ENCODE results near the gene CYFIP2. TPM values are rescaled to one million over a fixed set of nuclear protein-coding genes. Genes with fewer than 3 reads are reported as not detected.

Gene CYFIP2
- total RNA-seq, 1 donor from 2014 or later: 27.7 TPM

DNA sequence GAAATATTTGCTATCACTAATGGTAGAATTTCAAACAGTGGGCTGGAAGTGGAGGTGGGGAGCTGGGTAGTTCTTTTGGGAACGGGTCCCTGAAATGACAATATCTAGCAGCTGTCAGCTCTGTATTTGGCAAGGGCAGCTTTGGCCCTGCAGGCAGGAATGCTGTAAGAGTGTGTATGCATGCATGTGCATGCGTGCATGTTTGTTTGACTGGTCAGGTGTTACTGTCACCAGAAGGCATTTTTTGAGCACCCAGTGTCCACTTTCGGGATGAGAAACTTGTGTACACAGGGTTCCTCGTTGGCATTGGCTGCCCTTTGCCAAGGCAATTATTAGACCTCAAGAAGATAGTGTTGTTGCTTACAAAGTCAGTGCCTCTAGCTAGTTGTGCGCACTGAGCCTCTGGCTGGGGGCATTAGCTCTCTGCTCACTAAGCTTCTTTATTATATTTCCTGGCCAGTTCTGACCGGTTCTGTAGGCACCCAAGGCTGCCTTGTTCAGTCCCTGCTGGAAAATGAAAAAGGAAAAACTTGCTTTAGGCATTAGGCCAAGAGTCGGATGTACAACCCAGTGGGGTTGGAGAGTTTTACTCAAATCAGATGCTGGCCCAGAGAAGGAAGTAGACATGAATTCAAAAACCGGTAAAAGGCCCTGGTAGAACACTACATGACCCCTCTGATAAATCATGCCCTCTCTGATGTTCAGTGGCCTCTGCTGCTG, 2.0 kb downstream of the CYFIP2 start:
- no peaks in the 10 kb centered on the region for H3K27me3 ChIP-seq
- H3K4me1 ChIP-seq: peaks cover 18% of the 10 kb centered on the region
- no peaks in the 10 kb centered on the region for H3K36me3 ChIP-seq
- no peak overlapping the region for H3K4me3 ChIP-seq
- intact Hi-C loops (cut with DNase I): no loop called here
- no peaks in the 10 kb centered on the region for H3K9me3 ChIP-seq
- TF ChIP-seq CTCF (IDR thresholded peaks at IDR 0.05): no peak
- no peak for TF ChIP-seq POLR2AphosphoS5 (IDR thresholded peaks at IDR 0.05; ENCODE audit: insufficient read depth in 1 of 2, low read depth in 1 of 2)
- no peak for TF ChIP-seq POLR2A (IDR thresholded peaks at IDR 0.05)
- no peak overlapping the region for H3K27ac ChIP-seq
- no peak for DNase-seq (ENCODE audit: extremely low spot score in 2 of 2)

- H3K4me1 ChIP-seq: peaks cover 18% of the 10 kb centered on the region
- no peak overlapping the region for H3K27ac ChIP-seq
- no peaks in the 10 kb centered on the region for H3K9me3 ChIP-seq
- TF ChIP-seq POLR2AphosphoS5 (IDR thresholded peaks at IDR 0.05; ENCODE audit: insufficient read depth in 1 of 2, low read depth in 1 of 2): no peak
- no peaks in the 10 kb centered on the region for H3K27me3 ChIP-seq
- intact Hi-C loops (cut with DNase I): no loop called here
- no peak for DNase-seq (ENCODE audit: extremely low spot score in 2 of 2)
- H3K36me3 ChIP-seq: no peaks in the 10 kb centered on the region
- H3K4me3 ChIP-seq: no peak overlapping the region
Measured at GRCh38 chr5:157269165-157269671, 3.3 kb downstream of the CYFIP2 start.

- Histone ChIP-seq H3K27ac (no peak overlapping the region), H3K4me3 (no peak overlapping the region), H3K27me3 (no peaks in the 10 kb centered on the region), H3K4me1 (peaks cover 18% of the 10 kb centered on the region), H3K9me3 (no peaks in the 10 kb centered on the region), H3K36me3 (no peaks in the 10 kb centered on the region)
- TF ChIP-seq CTCF (IDR thresholded peaks at IDR 0.05): no peak
- no peak for TF ChIP-seq POLR2A (IDR thresholded peaks at IDR 0.05)
- no peak for TF ChIP-seq POLR2AphosphoS5 (IDR thresholded peaks at IDR 0.05; ENCODE audit: insufficient read depth in 1 of 2, low read depth in 1 of 2)
- intact Hi-C loops (cut with DNase I): no loop called here
- no peak for DNase-seq (ENCODE audit: extremely low spot score in 2 of 2)
Measured at GRCh38 chr5:157269761-157270272, 3.9 kb downstream of the CYFIP2 start.

GRCh38 chr5:157270771-157271170, 4.8 kb downstream of the CYFIP2 start:
- Histone ChIP-seq H3K4me1 (peaks cover 10% of the 10 kb centered on the region), H3K27me3 (no peaks in the 10 kb centered on the region), H3K27ac (no peak overlapping the region), H3K4me3 (no peak overlapping the region), H3K9me3 (no peaks in the 10 kb centered on the region), H3K36me3 (no peaks in the 10 kb centered on the region)
- DNase-seq (ENCODE audit: extremely low spot score in 2 of 2): no peak
- TF ChIP-seq POLR2AphosphoS5 (IDR thresholded peaks at IDR 0.05; ENCODE audit: insufficient read depth in 1 of 2, low read depth in 1 of 2): no peak
- no peak for TF ChIP-seq CTCF (IDR thresholded peaks at IDR 0.05)
- TF ChIP-seq POLR2A (IDR thresholded peaks at IDR 0.05): no peak
- intact Hi-C loops (cut with DNase I): no loop called here

DNA sequence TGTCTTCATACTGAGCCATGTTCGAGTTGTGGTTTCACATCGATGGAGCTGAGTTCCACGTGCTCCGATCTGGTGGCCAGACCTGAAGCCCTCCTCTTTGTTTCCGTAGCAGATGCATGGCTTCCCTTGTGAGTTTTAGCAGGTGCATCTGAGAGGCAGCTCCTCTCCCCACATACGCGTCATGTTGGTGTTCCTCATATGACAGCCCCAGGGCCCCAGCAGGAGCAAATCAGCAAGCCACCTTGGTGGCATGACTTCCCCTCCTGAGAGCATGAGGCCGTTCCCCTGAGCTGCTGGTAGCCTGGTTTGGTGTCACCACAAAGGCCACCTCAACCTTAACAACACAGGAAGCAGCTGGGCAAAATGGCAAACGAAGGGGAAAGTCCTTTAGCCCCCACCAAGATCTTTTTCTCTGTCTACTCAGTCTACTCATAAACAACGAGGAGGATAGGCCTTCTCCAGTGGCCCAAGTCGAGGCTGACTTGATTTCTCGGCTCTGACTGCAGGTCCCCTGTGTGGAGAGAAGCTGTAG, 5.9 kb downstream of the CYFIP2 start:
- H3K27ac ChIP-seq: no peak overlapping the region
- DNase-seq (ENCODE audit: extremely low spot score in 2 of 2): no peak
- no peaks in the 10 kb centered on the region for H3K9me3 ChIP-seq
- no peak overlapping the region for H3K4me3 ChIP-seq
- H3K4me1 ChIP-seq: peaks cover 4% of the 10 kb centered on the region
- H3K36me3 ChIP-seq: no peaks in the 10 kb centered on the region
- intact Hi-C loops (cut with DNase I): no loop called here
- H3K27me3 ChIP-seq: no peaks in the 10 kb centered on the region
- TF ChIP-seq POLR2AphosphoS5 (IDR thresholded peaks at IDR 0.05; ENCODE audit: insufficient read depth in 1 of 2, low read depth in 1 of 2) (peak in 1 of 2 donors; percentile 37), POLR2A (IDR thresholded peaks at IDR 0.05) (no peak)

GRCh38 chr5:157273131-157273556, 7.2 kb downstream of the CYFIP2 start:
- no peaks in the 10 kb centered on the region for H3K9me3 ChIP-seq
- no peak for DNase-seq (ENCODE audit: extremely low spot score in 2 of 2)
- no peaks in the 10 kb centered on the region for H3K4me1 ChIP-seq
- H3K27me3 ChIP-seq: no peaks in the 10 kb centered on the region
- no peak overlapping the region for H3K27ac ChIP-seq
- no peaks in the 10 kb centered on the region for H3K36me3 ChIP-seq
- TF ChIP-seq POLR2AphosphoS5 (IDR thresholded peaks at IDR 0.05; ENCODE audit: insufficient read depth in 1 of 2, low read depth in 1 of 2) (no peak), CTCF (IDR thresholded peaks at IDR 0.05) (no peak), POLR2A (IDR thresholded peaks at IDR 0.05) (no peak)
- no peak overlapping the region for H3K4me3 ChIP-seq
- intact Hi-C loops (cut with DNase I): no loop called here
